H9 (cell line): Measurements from ENCODE around the gene RPS6KA4. TPM values are rescaled to one million over a fixed set of nuclear protein-coding genes. Genes with fewer than 3 reads are reported as not detected.

Source experiments
- DNase-seq: peaks from one replicate; pipeline ENCODE4 v3.0.0-alpha.2; 2017
- H2AFZ ChIP-seq: one replicate; pipeline ENCODE4 v1.6.1; 2013; ENCODE audit warnings: mild to moderate bottlenecking, low read length, control low read depth, moderate library complexity
- H2AK5ac ChIP-seq: 2 replicates; pipeline ENCODE4 v1.6.1; 2013; ENCODE audit warnings: low read length, control low read depth, mixed read lengths; ENCODE audit not compliant: insufficient read length
- H2BK120ac ChIP-seq: one replicate; pipeline ENCODE4 v1.6.1; 2013; ENCODE audit warnings: low read depth, mild to moderate bottlenecking, low read length, control low read depth, inconsistent platforms; ENCODE audit not compliant: poor library complexity, severe bottlenecking
- H2BK12ac ChIP-seq: 2 replicates; pipeline ENCODE4 v1.6.1; 2013; ENCODE audit warnings: low read length, control low read depth, mixed read lengths, low read depth; ENCODE audit not compliant: insufficient read length
- H2BK15ac ChIP-seq: 2 replicates; pipeline ENCODE4 v1.6.1; 2013; ENCODE audit warnings: low read depth, low read length, control low read depth
- H2BK20ac ChIP-seq: one replicate; pipeline ENCODE4 v1.6.1; 2013; ENCODE audit warnings: low read depth, mild to moderate bottlenecking, low read length, control low read depth, inconsistent platforms; ENCODE audit not compliant: poor library complexity, severe bottlenecking
- H2BK5ac ChIP-seq: 2 replicates; pipeline ENCODE4 v1.6.1; 2013; ENCODE audit warnings: low read length, control low read depth, mixed read lengths; ENCODE audit not compliant: insufficient read length
- H3K14ac ChIP-seq: 2 replicates; pipeline ENCODE4 v1.6.1; 2013; ENCODE audit warnings: low read length, control low read depth; ENCODE audit not compliant: insufficient read depth
- H3K18ac ChIP-seq: 2 replicates; pipeline ENCODE4 v1.6.1; 2013; ENCODE audit warnings: low read depth, mild to moderate bottlenecking, mixed read lengths, low read length, control low read depth; ENCODE audit not compliant: insufficient read length
- H3K23ac ChIP-seq: 2 replicates; pipeline ENCODE4 v1.6.1; 2013; ENCODE audit warnings: low read length, control low read depth, mixed read lengths, low read depth; ENCODE audit not compliant: insufficient read length
- H3K23me2 ChIP-seq: 2 replicates; pipeline ENCODE4 v1.6.1; 2013; ENCODE audit warnings: low read depth, mild to moderate bottlenecking, mixed read lengths, low read length, control low read depth; ENCODE audit not compliant: insufficient read length, poor library complexity, severe bottlenecking
- H3K27ac ChIP-seq: 2 replicates; pipeline ENCODE4 v1.5.1; 2013; ENCODE audit warnings: low read length, control low read depth, mixed read lengths, low read depth; ENCODE audit not compliant: insufficient read length
- H3K27me3 ChIP-seq: 2 replicates; pipeline ENCODE4 v1.6.1; 2013; ENCODE audit warnings: low read length, control low read depth, inconsistent platforms; ENCODE audit not compliant: insufficient read depth
- H3K4ac ChIP-seq: 2 replicates; pipeline ENCODE4 v1.6.1; 2013; ENCODE audit warnings: low read depth, mild to moderate bottlenecking, control low read depth, inconsistent platforms, low read length, moderate library complexity
- H3K4me1 ChIP-seq: 2 replicates; pipeline ENCODE4 v1.6.1; 2013; ENCODE audit warnings: low read length, control low read depth, inconsistent platforms; ENCODE audit not compliant: insufficient read depth
- H3K4me2 ChIP-seq: 2 replicates; pipeline ENCODE4 v1.6.1; 2013; ENCODE audit warnings: low read length, control low read depth, mixed read lengths; ENCODE audit not compliant: insufficient read length, insufficient read depth
- H3K56ac ChIP-seq: 2 replicates; pipeline ENCODE4 v1.6.1; 2013; ENCODE audit warnings: low read depth, mild to moderate bottlenecking, mixed read lengths, low read length, control low read depth; ENCODE audit not compliant: insufficient read length
- H3K79me1 ChIP-seq: 2 replicates; pipeline ENCODE4 v1.6.1; 2013; ENCODE audit warnings: low read depth, mild to moderate bottlenecking, moderate library complexity, low read length, control low read depth, inconsistent platforms; ENCODE audit not compliant: insufficient read depth, poor library complexity, severe bottlenecking
- H3K79me2 ChIP-seq: 2 replicates; pipeline ENCODE4 v1.6.1; 2013; ENCODE audit warnings: low read length, control low read depth, inconsistent platforms; ENCODE audit not compliant: insufficient read depth
- H3K9ac ChIP-seq: 2 replicates; pipeline ENCODE4 v1.6.1; 2013; ENCODE audit warnings: low read length, control low read depth, mixed read lengths; ENCODE audit not compliant: insufficient read length; ENCODE audit errors: extremely low read depth
- H3K9me3 ChIP-seq: one replicate; pipeline ENCODE4 v1.6.1; 2013; ENCODE audit warnings: low read depth, low read length, inconsistent platforms; ENCODE audit not compliant: control insufficient read depth
- H3T11ph ChIP-seq: one replicate; pipeline ENCODE4 v1.6.1; 2013; ENCODE audit warnings: mild to moderate bottlenecking, low read length, control low read depth, inconsistent platforms
- H4K20me1 ChIP-seq: one replicate; pipeline ENCODE4 v1.6.1; 2013; ENCODE audit not compliant: control insufficient read depth, insufficient read length, insufficient read depth
- H4K5ac ChIP-seq: 2 replicates; pipeline ENCODE4 v1.6.1; 2013; ENCODE audit warnings: low read depth, mild to moderate bottlenecking, mixed read lengths, low read length, control low read depth; ENCODE audit not compliant: insufficient read length
- H4K8ac ChIP-seq: replicated peaks from 2 replicates; pipeline ENCODE4 v1.6.1; 2013; ENCODE audit warnings: low read length, control low read depth, mixed read lengths, low read depth; ENCODE audit not compliant: insufficient read length
- H4K91ac ChIP-seq: 2 replicates; pipeline ENCODE4 v1.6.1; 2013; ENCODE audit warnings: low read depth, mild to moderate bottlenecking, moderate library complexity, mixed read lengths, low read length, control low read depth; ENCODE audit not compliant: insufficient read length
- H3K27ac Mint-ChIP-seq, 3 experiments: 2 replicates in 2 of 3; 3 replicates in 1 of 3; pipeline ENCODE4 v1.8.0; 2020 to 2021; ENCODE audit warnings: mixed read lengths in 3 of 3, mild to moderate bottlenecking in 1 of 3, moderate library complexity in 1 of 3
- H3K27me3 Mint-ChIP-seq: 2 replicates; pipeline ENCODE4 v1.8.0; 2021; ENCODE audit warnings: low read depth, mild to moderate bottlenecking, moderate library complexity, mixed read lengths
- H3K36me3 Mint-ChIP-seq, 3 experiments: 2 replicates in 2 of 3; 3 replicates in 1 of 3; pipeline ENCODE4 v1.8.0; 2020 to 2021; ENCODE audit warnings: low read depth in 3 of 3, mixed read lengths in 3 of 3; ENCODE audit not compliant: insufficient read depth in 1 of 3
- H3K4me1 Mint-ChIP-seq, 2 experiments: 2 replicates each; pipeline ENCODE4 v1.8.0; 2020; ENCODE audit warnings: mixed read lengths in 2 of 2
- H3K4me3 Mint-ChIP-seq, 2 experiments: 2 replicates in 1 of 2; 3 replicates in 1 of 2; pipeline ENCODE4 v1.8.0; 2020 to 2021; ENCODE audit warnings: mild to moderate bottlenecking in 2 of 2, mixed read lengths in 2 of 2, moderate library complexity in 1 of 2
- H3K9me3 Mint-ChIP-seq, 2 experiments: 2 replicates in 1 of 2; 3 replicates in 1 of 2; pipeline ENCODE4 v1.8.0; 2020; ENCODE audit warnings: mild to moderate bottlenecking in 2 of 2, mixed read lengths in 2 of 2, moderate library complexity in 1 of 2
- WGBS: extraction: QIAGEN DNeasy Blood & Tissue Kit; methylation state at CpG from one replicate; pipeline ENCODE4 v1.1.7; 2013; ENCODE audit warnings: missing lambda C conversion rate, low lambda C conversion rate, mixed read lengths; ENCODE audit not compliant: insufficient read length; ENCODE audit errors: extremely low coverage; 5-methylcytosine and 5-hydroxymethylcytosine counted together
- total RNA-seq: library from RNA; stranded (reverse); gene quantifications from 2 replicates; pipeline ENCODE4 v1.2.1, GENCODE V29; 2021
- TF ChIP-seq, protein P1 (sequence below): fragments of 200-600 bp; sonication (generic); conservative IDR thresholded peaks from 3 replicates; pipeline ENCODE4 v1.8.0; 2021; ENCODE audit warnings: antibody characterized with exemption, mild to moderate bottlenecking

RPS6KA4 gene
- total RNA-seq, 1 experiment from 2014 or later, result 10.8 TPM

DNA sequence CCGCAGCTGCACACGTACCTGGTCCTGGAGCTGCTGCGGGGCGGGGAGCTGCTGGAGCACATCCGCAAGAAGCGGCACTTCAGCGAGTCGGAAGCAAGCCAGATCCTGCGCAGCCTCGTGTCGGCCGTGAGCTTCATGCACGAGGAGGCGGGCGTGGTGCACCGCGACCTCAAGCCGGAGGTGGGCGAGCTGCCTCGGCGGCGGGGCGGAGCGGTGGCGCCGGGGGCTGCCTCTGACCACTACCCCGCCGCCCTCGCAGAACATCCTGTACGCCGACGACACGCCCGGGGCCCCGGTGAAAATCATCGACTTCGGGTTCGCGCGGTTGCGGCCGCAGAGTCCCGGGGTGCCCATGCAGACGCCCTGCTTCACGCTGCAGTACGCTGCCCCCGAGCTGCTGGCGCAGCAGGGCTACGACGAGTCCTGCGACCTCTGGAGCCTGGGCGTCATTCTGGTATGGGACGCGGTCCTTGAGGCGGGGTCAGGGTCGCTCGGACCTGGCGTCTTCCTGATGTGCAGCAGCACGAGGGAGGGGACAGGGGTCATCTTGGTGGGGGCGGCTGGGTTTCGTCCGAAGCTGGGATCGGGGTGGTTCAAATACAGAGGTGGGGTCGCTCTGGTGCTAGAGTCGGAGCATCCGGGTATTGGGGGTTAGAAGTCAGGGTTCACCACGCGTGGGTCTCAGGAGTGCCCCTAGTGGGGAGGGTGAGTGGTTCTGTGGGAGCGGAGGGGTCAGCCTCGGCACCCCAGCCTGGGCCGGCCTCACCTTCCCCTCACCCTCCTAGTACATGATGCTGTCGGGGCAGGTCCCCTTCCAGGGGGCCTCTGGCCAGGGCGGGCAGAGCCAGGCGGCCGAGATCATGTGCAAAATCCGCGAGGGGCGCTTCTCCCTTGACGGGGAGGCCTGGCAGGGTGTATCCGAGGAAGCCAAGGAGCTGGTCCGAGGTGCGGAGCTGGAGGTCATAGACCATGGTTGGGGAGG is 10.8 kb downstream of the RPS6KA4 start:
- Histone ChIP-seq H3K23ac (no peak overlapping the region), H4K91ac (no peak overlapping the region), H2BK15ac (no peak overlapping the region), H4K20me1 (no peaks in the 10 kb centered on the region), H3K18ac (no peak overlapping the region), H3K79me1 (no peaks in the 10 kb centered on the region), H2AFZ (no peak overlapping the region), H3K27me3 (no peaks in the 10 kb centered on the region), H3K56ac (no peak overlapping the region), H3K9me3 (no peaks in the 10 kb centered on the region), H3K4me2 (no peak overlapping the region), H3K9ac (no peak overlapping the region), H3K27ac (no peak overlapping the region), H3K14ac (no peak overlapping the region), H3K23me2 (no peaks in the 10 kb centered on the region), H2BK120ac (no peak overlapping the region), H3K4me1 (no peaks in the 10 kb centered on the region; the same call in 1 of the 2 replicates), H2AK5ac (no peak overlapping the region), H3K79me2 (no peaks in the 10 kb centered on the region), H2BK5ac (no peak overlapping the region), H2BK12ac (no peak overlapping the region), H3K4ac (no peak overlapping the region), H3T11ph (no peak overlapping the region), H2BK20ac (no peak overlapping the region), H4K5ac (no peak overlapping the region), H4K8ac (no peak overlapping the region)
- no peaks in the 10 kb centered on the region for H3K27me3 Mint-ChIP-seq
- peaks cover 9 to 18% of the 10 kb centered on the region in 2 experiments for H3K4me1 Mint-ChIP-seq
- H3K9me3 Mint-ChIP-seq, result no peaks in the 10 kb centered on the region; a peak in 1 of 5 replicates
- H3K36me3 Mint-ChIP-seq, result peaks cover 16 to 42% (median 31%) of the 10 kb centered on the region in 3 experiments
- TF ChIP-seq, protein P1, sequence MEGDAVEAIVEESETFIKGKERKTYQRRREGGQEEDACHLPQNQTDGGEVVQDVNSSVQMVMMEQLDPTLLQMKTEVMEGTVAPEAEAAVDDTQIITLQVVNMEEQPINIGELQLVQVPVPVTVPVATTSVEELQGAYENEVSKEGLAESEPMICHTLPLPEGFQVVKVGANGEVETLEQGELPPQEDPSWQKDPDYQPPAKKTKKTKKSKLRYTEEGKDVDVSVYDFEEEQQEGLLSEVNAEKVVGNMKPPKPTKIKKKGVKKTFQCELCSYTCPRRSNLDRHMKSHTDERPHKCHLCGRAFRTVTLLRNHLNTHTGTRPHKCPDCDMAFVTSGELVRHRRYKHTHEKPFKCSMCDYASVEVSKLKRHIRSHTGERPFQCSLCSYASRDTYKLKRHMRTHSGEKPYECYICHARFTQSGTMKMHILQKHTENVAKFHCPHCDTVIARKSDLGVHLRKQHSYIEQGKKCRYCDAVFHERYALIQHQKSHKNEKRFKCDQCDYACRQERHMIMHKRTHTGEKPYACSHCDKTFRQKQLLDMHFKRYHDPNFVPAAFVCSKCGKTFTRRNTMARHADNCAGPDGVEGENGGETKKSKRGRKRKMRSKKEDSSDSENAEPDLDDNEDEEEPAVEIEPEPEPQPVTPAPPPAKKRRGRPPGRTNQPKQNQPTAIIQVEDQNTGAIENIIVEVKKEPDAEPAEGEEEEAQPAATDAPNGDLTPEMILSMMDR, result peak; percentile 53
- H3K27ac Mint-ChIP-seq, result no peak overlapping the region; a peak in 1 of 7 replicates
- DNase-seq, result no peak
- no peak overlapping the region; a peak in 1 of 5 replicates for H3K4me3 Mint-ChIP-seq
- WGBS, result no CpG with 5 or more reads among the region's 82 CpGs
